Measurements from ENCODE around the gene HSD17B14. TPM values are rescaled to one million over a fixed set of nuclear protein-coding genes. Genes with fewer than 3 reads are reported as not detected.

HSD17B14 gene
- total RNA-seq, 1 experiment from 2014 or later, result 27.8 TPM

DNA sequence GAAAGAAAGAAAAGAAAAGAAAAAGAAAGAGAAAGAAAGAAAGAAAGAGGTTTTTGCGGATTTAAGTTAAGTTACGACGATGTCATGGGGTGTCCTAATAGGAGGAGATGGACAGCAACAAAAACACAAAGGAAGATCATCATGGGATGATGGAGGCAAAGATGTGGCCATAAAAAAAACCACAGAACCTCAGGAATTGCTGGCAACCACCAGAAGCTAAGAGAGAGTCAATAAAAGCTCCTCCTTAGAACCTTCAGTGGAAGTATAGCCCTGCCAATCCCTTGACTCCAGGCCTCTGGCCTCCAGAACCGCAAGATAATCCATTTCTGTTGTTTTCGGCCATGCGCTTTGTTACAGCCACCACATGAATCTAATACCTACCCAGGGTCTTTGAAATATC, 20.6 kb upstream of the HSD17B14 start:
- H3K4me1 Mint-ChIP-seq (ENCODE audit: low read depth, unreplicated experiment), result no peaks in the 10 kb centered on the region

DNA sequence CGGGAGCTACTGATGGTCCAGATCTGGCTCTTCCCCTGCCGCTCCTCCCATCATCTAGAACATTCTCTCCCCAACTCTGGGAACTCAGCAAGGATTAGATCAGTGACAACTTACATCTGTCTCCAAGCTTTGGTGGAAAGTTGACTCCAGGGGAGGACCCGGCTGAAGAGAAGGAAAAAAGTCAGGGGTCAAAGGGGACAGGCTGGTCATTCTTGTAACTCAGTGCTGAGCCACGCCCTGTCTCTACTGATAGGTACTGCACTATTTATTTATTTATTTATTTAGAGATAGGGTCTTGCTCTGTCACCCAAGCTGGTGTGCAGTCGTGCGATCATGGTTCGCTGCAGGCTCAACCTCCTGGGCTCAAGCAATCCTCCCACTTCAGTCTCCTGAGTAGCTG, 17.8 kb upstream of the HSD17B14 start:
- Mint-ChIP-seq H3K36me3 (ENCODE audit: insufficient read depth, unreplicated experiment) (no peaks in the 10 kb centered on the region), H3K9me3 (ENCODE audit: unreplicated experiment) (no peaks in the 10 kb centered on the region), H3K27ac (ENCODE audit: unreplicated experiment) (no peak overlapping the region), H3K27me3 (ENCODE audit: insufficient read depth, unreplicated experiment) (no peaks in the 10 kb centered on the region), H3K4me3 (ENCODE audit: unreplicated experiment) (no peak overlapping the region), H3K4me1 (ENCODE audit: low read depth, unreplicated experiment) (no peaks in the 10 kb centered on the region)
- no peaks in the 10 kb centered on the region for H3K27me3 ChIP-seq (replicated peaks; ENCODE audit: control insufficient read depth, insufficient read depth, low read length)
- H3K36me3 ChIP-seq (ENCODE audit: control insufficient read depth, insufficient read depth, low read length), result peaks cover 3% of the 10 kb centered on the region
- peaks cover 9% of the 10 kb centered on the region for H3K4me1 ChIP-seq
- POLR2A ChIA-PET, result interaction anchor here (1.7 kb wide), 1 partner anchor 18 kb away, joined by 5 read pairs; the partner anchor contains the start of gene PPP1R15A
- CTCF ChIA-PET, result interaction anchor here (1.3 kb wide), 1 partner anchor 10 kb away, joined by 3 read pairs; no protein-coding TSS in a partner anchor
- no peak overlapping the region for H3K4me3 ChIP-seq (ENCODE audit: low read depth, low read length)
- intact Hi-C loops (cut with micrococcal nuclease; ENCODE audit: unreplicated experiment), result no loop called here
- H3K9me3 ChIP-seq, result no peaks in the 10 kb centered on the region
- no TSS peak for BruUV-seq (replicated peaks)
- no peak for DNase-seq
- TF ChIP-seq, protein P1, sequence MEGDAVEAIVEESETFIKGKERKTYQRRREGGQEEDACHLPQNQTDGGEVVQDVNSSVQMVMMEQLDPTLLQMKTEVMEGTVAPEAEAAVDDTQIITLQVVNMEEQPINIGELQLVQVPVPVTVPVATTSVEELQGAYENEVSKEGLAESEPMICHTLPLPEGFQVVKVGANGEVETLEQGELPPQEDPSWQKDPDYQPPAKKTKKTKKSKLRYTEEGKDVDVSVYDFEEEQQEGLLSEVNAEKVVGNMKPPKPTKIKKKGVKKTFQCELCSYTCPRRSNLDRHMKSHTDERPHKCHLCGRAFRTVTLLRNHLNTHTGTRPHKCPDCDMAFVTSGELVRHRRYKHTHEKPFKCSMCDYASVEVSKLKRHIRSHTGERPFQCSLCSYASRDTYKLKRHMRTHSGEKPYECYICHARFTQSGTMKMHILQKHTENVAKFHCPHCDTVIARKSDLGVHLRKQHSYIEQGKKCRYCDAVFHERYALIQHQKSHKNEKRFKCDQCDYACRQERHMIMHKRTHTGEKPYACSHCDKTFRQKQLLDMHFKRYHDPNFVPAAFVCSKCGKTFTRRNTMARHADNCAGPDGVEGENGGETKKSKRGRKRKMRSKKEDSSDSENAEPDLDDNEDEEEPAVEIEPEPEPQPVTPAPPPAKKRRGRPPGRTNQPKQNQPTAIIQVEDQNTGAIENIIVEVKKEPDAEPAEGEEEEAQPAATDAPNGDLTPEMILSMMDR (IDR thresholded peaks at IDR 0.05; ENCODE audit: insufficient read depth in 1 of 2, low read depth in 1 of 2, low read length in 1 of 2, severe bottlenecking in 1 of 2, unreplicated experiment in 1 of 2), result no peak

More for the DNA sequence above, 20.6 kb upstream of the HSD17B14 start:
- BruUV-seq (replicated peaks), result no TSS peak
- peaks cover 3% of the 10 kb centered on the region for H3K36me3 ChIP-seq (ENCODE audit: control insufficient read depth, insufficient read depth, low read length)
- H3K9me3 Mint-ChIP-seq (ENCODE audit: unreplicated experiment), result no peaks in the 10 kb centered on the region
- H3K9me3 ChIP-seq, result no peaks in the 10 kb centered on the region
- no peak overlapping the region for H3K4me3 Mint-ChIP-seq (ENCODE audit: unreplicated experiment)
- no peak overlapping the region for H3K27ac Mint-ChIP-seq (ENCODE audit: unreplicated experiment)
- intact Hi-C loops (cut with micrococcal nuclease; ENCODE audit: unreplicated experiment), result no loop called here
- no peaks in the 10 kb centered on the region for H3K27me3 ChIP-seq (replicated peaks; ENCODE audit: control insufficient read depth, insufficient read depth, low read length)
- no peaks in the 10 kb centered on the region for H3K27me3 Mint-ChIP-seq (ENCODE audit: insufficient read depth, unreplicated experiment)
- H3K36me3 Mint-ChIP-seq (ENCODE audit: insufficient read depth, unreplicated experiment), result no peaks in the 10 kb centered on the region
- ChIA-PET POLR2A (interaction anchor here (0.6 kb wide), 1 partner anchor 18 kb away, joined by 3 read pairs; no protein-coding TSS in a partner anchor), CTCF (no interaction called here)
- peaks cover 9% of the 10 kb centered on the region for H3K4me1 ChIP-seq
- TF ChIP-seq, protein P1 (IDR thresholded peaks at IDR 0.05; ENCODE audit: insufficient read depth in 1 of 2, low read depth in 1 of 2, low read length in 1 of 2, severe bottlenecking in 1 of 2, unreplicated experiment in 1 of 2), result no peak
- no peak for DNase-seq
- no peak overlapping the region for H3K4me3 ChIP-seq (ENCODE audit: low read depth, low read length)

DNA sequence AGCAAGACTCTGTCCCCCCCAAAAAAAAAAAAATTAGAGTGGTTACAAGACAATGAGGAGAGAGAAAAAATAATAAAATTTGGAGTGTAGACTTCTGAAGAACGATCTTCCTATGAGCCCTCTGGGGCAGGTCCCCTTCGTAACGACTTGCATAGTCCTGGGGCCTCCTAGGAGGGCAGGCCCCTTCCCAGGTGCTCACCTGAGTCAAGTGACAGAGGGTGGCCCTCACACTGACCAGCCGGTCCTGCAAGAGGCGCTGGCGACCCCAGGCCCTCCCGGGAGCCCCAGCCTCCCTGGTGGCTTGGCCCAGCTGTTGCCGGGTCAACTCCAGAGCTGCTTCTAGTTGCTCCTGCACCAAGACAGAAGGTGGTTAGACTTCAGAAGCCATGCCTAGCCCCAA, 17.2 kb upstream of the HSD17B14 start:
- no peak overlapping the region for H3K27ac Mint-ChIP-seq (ENCODE audit: unreplicated experiment)
- H3K36me3 Mint-ChIP-seq (ENCODE audit: insufficient read depth, unreplicated experiment), result no peaks in the 10 kb centered on the region
- no peak overlapping the region for H3K4me3 Mint-ChIP-seq (ENCODE audit: unreplicated experiment)
- CTCF ChIA-PET, result interaction anchor here (1.3 kb wide), 1 partner anchor 9 kb away, joined by 3 read pairs; no protein-coding TSS in a partner anchor
- no peaks in the 10 kb centered on the region for H3K4me1 Mint-ChIP-seq (ENCODE audit: low read depth, unreplicated experiment)
- TF ChIP-seq, protein P1 (IDR thresholded peaks at IDR 0.05; ENCODE audit: insufficient read depth in 1 of 2, low read depth in 1 of 2, low read length in 1 of 2, severe bottlenecking in 1 of 2, unreplicated experiment in 1 of 2), result no peak
- DNase-seq, result no peak
- Histone ChIP-seq H3K9me3 (no peaks in the 10 kb centered on the region), H3K4me3 (ENCODE audit: low read depth, low read length) (no peak overlapping the region), H3K36me3 (ENCODE audit: control insufficient read depth, insufficient read depth, low read length) (peaks cover 3% of the 10 kb centered on the region), H3K4me1 (peaks cover 9% of the 10 kb centered on the region), H3K27me3 (replicated peaks; ENCODE audit: control insufficient read depth, insufficient read depth, low read length) (no peaks in the 10 kb centered on the region)
- intact Hi-C loops (cut with micrococcal nuclease; ENCODE audit: unreplicated experiment), result no loop called here
- POLR2A ChIA-PET, result interaction anchor here (1.7 kb wide), 1 partner anchor 18 kb away, joined by 5 read pairs; the partner anchor contains the start of gene PPP1R15A
- no peaks in the 10 kb centered on the region for H3K9me3 Mint-ChIP-seq (ENCODE audit: unreplicated experiment)
- H3K27me3 Mint-ChIP-seq (ENCODE audit: insufficient read depth, unreplicated experiment), result no peaks in the 10 kb centered on the region
- no TSS peak for BruUV-seq (replicated peaks)
